ENCODE measurements around the gene PPM1L. TPM values are rescaled to one million over a fixed set of nuclear protein-coding genes. Genes with fewer than 3 reads are reported as not detected.

The PPM1L gene
- polyA plus RNA-seq, 1 donor (not counting 4 experiments of a cell fraction or from before 2014, with no cell fraction given), result 0.58 TPM

DNA sequence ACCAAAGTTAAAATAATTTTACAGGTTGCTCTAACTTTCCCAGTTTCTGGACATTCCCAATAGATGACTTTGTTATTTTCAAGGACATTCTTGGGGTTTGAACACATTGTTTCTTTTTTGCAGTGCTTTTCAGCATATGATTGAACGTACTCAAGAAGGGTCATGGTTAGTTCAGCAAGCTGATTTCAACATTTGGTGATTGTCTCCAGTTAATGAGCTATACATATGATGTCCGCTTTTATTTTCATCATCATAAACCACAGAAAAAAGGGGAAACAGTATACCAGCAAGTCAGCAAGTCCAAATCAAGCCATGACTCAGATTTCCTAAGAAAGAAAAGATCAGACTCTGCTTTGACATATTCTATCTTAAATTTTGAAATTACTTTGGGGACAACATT is 279.7 kb downstream of the PPM1L start:
- Histone ChIP-seq H4K20me1 (ENCODE audit: control insufficient read depth, extremely low read depth, insufficient read depth, low read length) (no peaks in the 10 kb centered on the region), H3K27ac (ENCODE audit: control insufficient read depth, insufficient read depth, low read length) (no peak overlapping the region), H3K27me3 (ENCODE audit: control insufficient read depth, extremely low read depth, insufficient read depth, low read length) (no peaks in the 10 kb centered on the region), H3K9me3 (ENCODE audit: control insufficient read depth, low read depth, low read length) (no peaks in the 10 kb centered on the region), H3K4me2 (ENCODE audit: control insufficient read depth, extremely low read depth, insufficient read depth, low read depth, low read length) (no peak overlapping the region), H3K36me3 (ENCODE audit: control insufficient read depth in 2 of 2, extremely low read depth in 1 of 2, insufficient read depth in 2 of 2, low read length in 2 of 2) (no peaks in the 10 kb centered on the region), H3K4me1 (ENCODE audit: control insufficient read depth, extremely low read depth, insufficient read depth, low read length) (no peaks in the 10 kb centered on the region), H3K4me3 (ENCODE audit: control insufficient read depth in 2 of 3, extremely low read depth in 1 of 3, insufficient read depth in 2 of 3, low read depth in 1 of 3, low read length in 3 of 3) (no peak overlapping the region), H3K9me1 (ENCODE audit: control insufficient read depth, extremely low read depth, insufficient read depth, low read length) (no peaks in the 10 kb centered on the region), H3K9ac (ENCODE audit: control insufficient read depth, extremely low read depth, insufficient read depth, low read length) (no peak overlapping the region), H3K79me2 (ENCODE audit: control insufficient read depth, insufficient read depth, low read length) (no peaks in the 10 kb centered on the region), H2AFZ (ENCODE audit: control insufficient read depth, low read length) (no peak overlapping the region)
- TF ChIP-seq, protein P1, sequence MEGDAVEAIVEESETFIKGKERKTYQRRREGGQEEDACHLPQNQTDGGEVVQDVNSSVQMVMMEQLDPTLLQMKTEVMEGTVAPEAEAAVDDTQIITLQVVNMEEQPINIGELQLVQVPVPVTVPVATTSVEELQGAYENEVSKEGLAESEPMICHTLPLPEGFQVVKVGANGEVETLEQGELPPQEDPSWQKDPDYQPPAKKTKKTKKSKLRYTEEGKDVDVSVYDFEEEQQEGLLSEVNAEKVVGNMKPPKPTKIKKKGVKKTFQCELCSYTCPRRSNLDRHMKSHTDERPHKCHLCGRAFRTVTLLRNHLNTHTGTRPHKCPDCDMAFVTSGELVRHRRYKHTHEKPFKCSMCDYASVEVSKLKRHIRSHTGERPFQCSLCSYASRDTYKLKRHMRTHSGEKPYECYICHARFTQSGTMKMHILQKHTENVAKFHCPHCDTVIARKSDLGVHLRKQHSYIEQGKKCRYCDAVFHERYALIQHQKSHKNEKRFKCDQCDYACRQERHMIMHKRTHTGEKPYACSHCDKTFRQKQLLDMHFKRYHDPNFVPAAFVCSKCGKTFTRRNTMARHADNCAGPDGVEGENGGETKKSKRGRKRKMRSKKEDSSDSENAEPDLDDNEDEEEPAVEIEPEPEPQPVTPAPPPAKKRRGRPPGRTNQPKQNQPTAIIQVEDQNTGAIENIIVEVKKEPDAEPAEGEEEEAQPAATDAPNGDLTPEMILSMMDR (optimal IDR thresholded peaks at IDR 0.05 in 1 of 3, IDR thresholded peaks at IDR 0.05 in 1 of 3, conservative IDR thresholded peaks at IDR 0.05 in 1 of 3; ENCODE audit: extremely low read depth in 1 of 3, insufficient read depth in 2 of 3, low read length in 3 of 3), result no peak
- no peak for TF ChIP-seq EZH2 (IDR thresholded peaks at IDR 0.05; ENCODE audit: low read length)
- DNase-seq (ENCODE audit: low read depth, low spot score), result no peak
- dilution Hi-C loops (cut with MboI; ENCODE audit: extremely low pct_ligation_motif_present, low sequenced_read_pairs), result no loop called here
- no peak for FAIRE-seq

DNA sequence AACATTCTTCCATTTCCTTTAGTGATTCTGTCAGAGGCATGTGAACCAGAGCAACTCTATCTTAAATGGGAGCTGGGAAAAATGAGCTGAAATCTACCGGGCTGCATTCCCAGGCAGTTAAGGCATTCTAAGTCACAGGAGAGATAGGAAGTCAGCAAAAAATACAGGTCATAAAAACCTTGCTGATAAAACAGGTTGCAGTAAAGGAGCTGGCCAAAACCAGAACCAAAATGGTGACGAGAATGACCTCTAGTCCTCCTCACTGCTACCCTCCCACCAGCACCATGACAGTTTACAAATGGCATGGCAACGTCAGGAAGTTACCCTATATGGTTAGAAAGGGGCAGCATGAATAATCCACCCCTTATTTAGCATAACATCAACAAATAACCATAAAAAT is 282.7 kb downstream of the PPM1L start:
- H3K4me2 ChIP-seq (ENCODE audit: control insufficient read depth, extremely low read depth, insufficient read depth, low read depth, low read length), result no peak overlapping the region
- H3K79me2 ChIP-seq (ENCODE audit: control insufficient read depth, insufficient read depth, low read length), result no peaks in the 10 kb centered on the region
- no peaks in the 10 kb centered on the region for H3K9me3 ChIP-seq (ENCODE audit: control insufficient read depth, low read depth, low read length)
- FAIRE-seq (no peak), DNase-seq (ENCODE audit: low read depth, low spot score) (no peak)
- H2AFZ ChIP-seq (ENCODE audit: control insufficient read depth, low read length), result no peak overlapping the region
- no peaks in the 10 kb centered on the region for H3K9me1 ChIP-seq (ENCODE audit: control insufficient read depth, extremely low read depth, insufficient read depth, low read length)
- no peaks in the 10 kb centered on the region for H4K20me1 ChIP-seq (ENCODE audit: control insufficient read depth, extremely low read depth, insufficient read depth, low read length)
- H3K9ac ChIP-seq (ENCODE audit: control insufficient read depth, extremely low read depth, insufficient read depth, low read length), result no peak overlapping the region
- no peaks in the 10 kb centered on the region for H3K27me3 ChIP-seq (ENCODE audit: control insufficient read depth, extremely low read depth, insufficient read depth, low read length)
- no peak overlapping the region for H3K27ac ChIP-seq (ENCODE audit: control insufficient read depth, insufficient read depth, low read length)
- H3K4me3 ChIP-seq (ENCODE audit: control insufficient read depth in 2 of 3, extremely low read depth in 1 of 3, insufficient read depth in 2 of 3, low read depth in 1 of 3, low read length in 3 of 3), result no peak overlapping the region
- no peaks in the 10 kb centered on the region for H3K36me3 ChIP-seq (ENCODE audit: control insufficient read depth in 2 of 2, extremely low read depth in 1 of 2, insufficient read depth in 2 of 2, low read length in 2 of 2)
- TF ChIP-seq, protein P1 (optimal IDR thresholded peaks at IDR 0.05 in 1 of 3, IDR thresholded peaks at IDR 0.05 in 1 of 3, conservative IDR thresholded peaks at IDR 0.05 in 1 of 3; ENCODE audit: extremely low read depth in 1 of 3, insufficient read depth in 2 of 3, low read length in 3 of 3), result no peak
- no peak for TF ChIP-seq EZH2 (IDR thresholded peaks at IDR 0.05; ENCODE audit: low read length)
- dilution Hi-C loops (cut with MboI; ENCODE audit: extremely low pct_ligation_motif_present, low sequenced_read_pairs), result no loop called here
- H3K4me1 ChIP-seq (ENCODE audit: control insufficient read depth, extremely low read depth, insufficient read depth, low read length), result no peaks in the 10 kb centered on the region

Data from keratinocyte (primary cell).